SK-N-SH treated with all-trans-retinoic acid at 6 μM for 48 hours (cell line): Measurements from ENCODE around the gene KXD1.

Experiments used
- ATAC-seq: fragments of 200-7000 bp; cut with Tn5 transposase; 3 replicates; pipeline ENCODE4 v1.9.1; 2020; ENCODE audit warnings: mild to moderate bottlenecking, moderate library complexity
- ARNTL ChIP-seq: fragments of 450-650 bp; formaldehyde crosslinking; IDR thresholded peaks from 2 replicates; pipeline ENCODE4 v1.5.0; 2020; ENCODE audit warnings: low read depth, mild to moderate bottlenecking, moderate library complexity, borderline replicate concordance
- BACH2 ChIP-seq: fragments of 250-450 bp; sonication (Bioruptor Pico); IDR thresholded peaks from 2 replicates; pipeline ENCODE4 v1.9.0; 2021; ENCODE audit warnings: mild to moderate bottlenecking, borderline replicate concordance
- CSDC2 ChIP-seq: fragments of 250-450 bp; sonication (Bioruptor Pico); IDR thresholded peaks from 2 replicates; pipeline ENCODE4 v1.5.0; 2020; ENCODE audit warnings: mild to moderate bottlenecking, moderate library complexity
- ESRRG ChIP-seq: fragments of 250-450 bp; sonication (Bioruptor Pico); IDR thresholded peaks from 2 replicates; pipeline ENCODE4 v1.6.1; 2021; ENCODE audit warnings: mild to moderate bottlenecking
- GLIS3 ChIP-seq: fragments of 250-450 bp; sonication (Bioruptor Pico); IDR thresholded peaks from 2 replicates; pipeline ENCODE4 v1.5.0; 2020; ENCODE audit warnings: mild to moderate bottlenecking, moderate library complexity
- ISL1 ChIP-seq: fragments of 250-450 bp; sonication (Bioruptor Pico); IDR thresholded peaks from 2 replicates; pipeline ENCODE4 v2.1.2; 2022; ENCODE audit warnings: mild to moderate bottlenecking, moderate library complexity
- OSR1 ChIP-seq: fragments of 250-450 bp; sonication (Bioruptor Pico); IDR thresholded peaks from 2 replicates; pipeline ENCODE4 v1.8.0; 2022; ENCODE audit warnings: moderate library complexity, mild to moderate bottlenecking, inconsistent platforms
- RARB ChIP-seq: fragments of 250-450 bp; sonication (Bioruptor Pico); IDR thresholded peaks from 2 replicates; pipeline ENCODE4 v1.8.0; 2021; ENCODE audit warnings: mild to moderate bottlenecking, moderate library complexity
- TOX ChIP-seq: fragments of 250-450 bp; sonication (Bioruptor Pico); IDR thresholded peaks from 2 replicates; pipeline ENCODE4 v1.8.0; 2021; ENCODE audit warnings: mild to moderate bottlenecking, moderate library complexity, borderline replicate concordance
- ZC3H10 ChIP-seq: fragments of 250-450 bp; sonication (Bioruptor Pico); IDR thresholded peaks from 2 replicates; pipeline ENCODE4 v1.5.1; 2021; ENCODE audit warnings: mild to moderate bottlenecking, moderate library complexity
- ZFP3 ChIP-seq: fragments of 250-450 bp; sonication (Bioruptor Pico); IDR thresholded peaks from 2 replicates; pipeline ENCODE4 v1.5.0; 2020; ENCODE audit warnings: mild to moderate bottlenecking, moderate library complexity
- ZFP30 ChIP-seq: fragments of 450-650 bp; formaldehyde crosslinking; IDR thresholded peaks from 2 replicates; pipeline ENCODE4 v1.5.0; 2022; ENCODE audit warnings: mild to moderate bottlenecking, moderate library complexity
- ZNF565 ChIP-seq: fragments of 450-650 bp; formaldehyde crosslinking; conservative IDR thresholded peaks from 2 replicates; pipeline ENCODE4 v1.5.0; 2020; ENCODE audit warnings: low read depth, mild to moderate bottlenecking, moderate library complexity
- ZNF70 ChIP-seq: fragments of 450-650 bp; formaldehyde crosslinking; IDR thresholded peaks from 2 replicates; pipeline ENCODE4 v1.5.0; 2020; ENCODE audit warnings: mild to moderate bottlenecking, moderate library complexity
- ZNF8 ChIP-seq: fragments of 450-650 bp; formaldehyde crosslinking; IDR thresholded peaks from 2 replicates; pipeline ENCODE4 v1.5.0; 2020; ENCODE audit warnings: mild to moderate bottlenecking, moderate library complexity
- TF ChIP-seq, protein P1 (sequence below): fragments of 250-450 bp; sonication (Bioruptor Pico); IDR thresholded peaks from 2 replicates; pipeline ENCODE4 v1.5.1; 2020; ENCODE audit warnings: low read depth, mild to moderate bottlenecking, moderate library complexity
- TF ChIP-seq, protein P2 (sequence below): fragments of 250-450 bp; sonication (Bioruptor Pico); IDR thresholded peaks from 2 replicates; pipeline ENCODE4 v1.8.0; 2020; ENCODE audit warnings: mild to moderate bottlenecking, moderate library complexity, borderline replicate concordance
- TF ChIP-seq, protein P3 (sequence below): fragments of 250-450 bp; sonication (Bioruptor Pico); IDR thresholded peaks from 2 replicates; pipeline ENCODE4 v1.8.0; 2021; ENCODE audit warnings: low read depth, mild to moderate bottlenecking, moderate library complexity, borderline replicate concordance
- TF ChIP-seq, protein P4 (sequence below): fragments of 250-450 bp; sonication (Bioruptor Pico); IDR thresholded peaks from 2 replicates; pipeline ENCODE4 v1.5.0; 2020; ENCODE audit warnings: mild to moderate bottlenecking, moderate library complexity
- TF ChIP-seq, protein P5 (sequence below): fragments of 250-450 bp; sonication (Bioruptor Pico); IDR thresholded peaks from 2 replicates; pipeline ENCODE4 v1.5.1; 2021; ENCODE audit warnings: mild to moderate bottlenecking, moderate library complexity

KXD1 gene

DNA sequence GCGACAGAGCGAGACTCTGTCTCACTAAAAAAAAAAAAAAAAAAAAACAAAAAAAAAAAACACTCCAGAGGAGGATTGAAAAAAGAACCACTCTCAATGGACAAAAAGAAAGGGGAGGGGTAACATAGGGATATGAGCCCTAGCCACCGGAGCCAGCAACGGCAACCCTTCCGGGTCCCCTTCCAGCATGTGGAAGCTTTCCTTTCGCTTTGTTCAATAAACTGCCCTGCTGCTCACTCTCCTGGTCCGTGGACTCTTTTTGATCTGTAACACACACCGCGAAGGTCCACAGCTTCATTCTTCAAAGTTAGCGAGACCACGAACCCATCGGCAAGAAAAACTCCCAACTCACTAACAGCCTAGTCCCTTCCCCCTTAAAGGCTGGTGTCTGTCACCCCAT lies 29.9 kb downstream of the KXD1 start:
- no peak for TF ChIP-seq OSR1 (CRISPR knock-in tag)
- TF ChIP-seq, protein P1, sequence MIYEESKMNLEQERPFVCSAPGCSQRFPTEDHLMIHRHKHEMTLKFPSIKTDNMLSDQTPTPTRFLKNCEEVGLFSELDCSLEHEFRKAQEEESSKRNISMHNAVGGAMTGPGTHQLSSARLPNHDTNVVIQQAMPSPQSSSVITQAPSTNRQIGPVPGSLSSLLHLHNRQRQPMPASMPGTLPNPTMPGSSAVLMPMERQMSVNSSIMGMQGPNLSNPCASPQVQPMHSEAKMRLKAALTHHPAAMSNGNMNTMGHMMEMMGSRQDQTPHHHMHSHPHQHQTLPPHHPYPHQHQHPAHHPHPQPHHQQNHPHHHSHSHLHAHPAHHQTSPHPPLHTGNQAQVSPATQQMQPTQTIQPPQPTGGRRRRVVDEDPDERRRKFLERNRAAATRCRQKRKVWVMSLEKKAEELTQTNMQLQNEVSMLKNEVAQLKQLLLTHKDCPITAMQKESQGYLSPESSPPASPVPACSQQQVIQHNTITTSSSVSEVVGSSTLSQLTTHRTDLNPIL (CRISPR knock-in tag), result no peak
- TF ChIP-seq ESRRG (CRISPR knock-in tag), result no peak
- TF ChIP-seq ZNF565, result no peak
- TF ChIP-seq ZNF70 (CRISPR knock-in tag), result no peak
- TF ChIP-seq ZC3H10, result no peak
- no peak for TF ChIP-seq ARNTL
- TF ChIP-seq, protein P2, sequence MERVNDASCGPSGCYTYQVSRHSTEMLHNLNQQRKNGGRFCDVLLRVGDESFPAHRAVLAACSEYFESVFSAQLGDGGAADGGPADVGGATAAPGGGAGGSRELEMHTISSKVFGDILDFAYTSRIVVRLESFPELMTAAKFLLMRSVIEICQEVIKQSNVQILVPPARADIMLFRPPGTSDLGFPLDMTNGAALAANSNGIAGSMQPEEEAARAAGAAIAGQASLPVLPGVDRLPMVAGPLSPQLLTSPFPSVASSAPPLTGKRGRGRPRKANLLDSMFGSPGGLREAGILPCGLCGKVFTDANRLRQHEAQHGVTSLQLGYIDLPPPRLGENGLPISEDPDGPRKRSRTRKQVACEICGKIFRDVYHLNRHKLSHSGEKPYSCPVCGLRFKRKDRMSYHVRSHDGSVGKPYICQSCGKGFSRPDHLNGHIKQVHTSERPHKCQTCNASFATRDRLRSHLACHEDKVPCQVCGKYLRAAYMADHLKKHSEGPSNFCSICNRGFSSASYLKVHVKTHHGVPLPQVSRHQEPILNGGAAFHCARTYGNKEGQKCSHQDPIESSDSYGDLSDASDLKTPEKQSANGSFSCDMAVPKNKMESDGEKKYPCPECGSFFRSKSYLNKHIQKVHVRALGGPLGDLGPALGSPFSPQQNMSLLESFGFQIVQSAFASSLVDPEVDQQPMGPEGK (CRISPR knock-in tag), result no peak
- TF ChIP-seq, protein P3, sequence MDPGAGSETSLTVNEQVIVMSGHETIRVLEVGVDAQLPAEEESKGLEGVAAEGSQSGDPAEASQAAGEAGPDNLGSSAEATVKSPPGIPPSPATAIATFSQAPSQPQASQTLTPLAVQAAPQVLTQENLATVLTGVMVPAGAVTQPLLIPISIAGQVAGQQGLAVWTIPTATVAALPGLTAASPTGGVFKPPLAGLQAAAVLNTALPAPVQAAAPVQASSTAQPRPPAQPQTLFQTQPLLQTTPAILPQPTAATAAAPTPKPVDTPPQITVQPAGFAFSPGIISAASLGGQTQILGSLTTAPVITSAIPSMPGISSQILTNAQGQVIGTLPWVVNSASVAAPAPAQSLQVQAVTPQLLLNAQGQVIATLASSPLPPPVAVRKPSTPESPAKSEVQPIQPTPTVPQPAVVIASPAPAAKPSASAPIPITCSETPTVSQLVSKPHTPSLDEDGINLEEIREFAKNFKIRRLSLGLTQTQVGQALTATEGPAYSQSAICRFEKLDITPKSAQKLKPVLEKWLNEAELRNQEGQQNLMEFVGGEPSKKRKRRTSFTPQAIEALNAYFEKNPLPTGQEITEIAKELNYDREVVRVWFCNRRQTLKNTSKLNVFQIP (CRISPR knock-in tag), result no peak
- TF ChIP-seq, protein P4, sequence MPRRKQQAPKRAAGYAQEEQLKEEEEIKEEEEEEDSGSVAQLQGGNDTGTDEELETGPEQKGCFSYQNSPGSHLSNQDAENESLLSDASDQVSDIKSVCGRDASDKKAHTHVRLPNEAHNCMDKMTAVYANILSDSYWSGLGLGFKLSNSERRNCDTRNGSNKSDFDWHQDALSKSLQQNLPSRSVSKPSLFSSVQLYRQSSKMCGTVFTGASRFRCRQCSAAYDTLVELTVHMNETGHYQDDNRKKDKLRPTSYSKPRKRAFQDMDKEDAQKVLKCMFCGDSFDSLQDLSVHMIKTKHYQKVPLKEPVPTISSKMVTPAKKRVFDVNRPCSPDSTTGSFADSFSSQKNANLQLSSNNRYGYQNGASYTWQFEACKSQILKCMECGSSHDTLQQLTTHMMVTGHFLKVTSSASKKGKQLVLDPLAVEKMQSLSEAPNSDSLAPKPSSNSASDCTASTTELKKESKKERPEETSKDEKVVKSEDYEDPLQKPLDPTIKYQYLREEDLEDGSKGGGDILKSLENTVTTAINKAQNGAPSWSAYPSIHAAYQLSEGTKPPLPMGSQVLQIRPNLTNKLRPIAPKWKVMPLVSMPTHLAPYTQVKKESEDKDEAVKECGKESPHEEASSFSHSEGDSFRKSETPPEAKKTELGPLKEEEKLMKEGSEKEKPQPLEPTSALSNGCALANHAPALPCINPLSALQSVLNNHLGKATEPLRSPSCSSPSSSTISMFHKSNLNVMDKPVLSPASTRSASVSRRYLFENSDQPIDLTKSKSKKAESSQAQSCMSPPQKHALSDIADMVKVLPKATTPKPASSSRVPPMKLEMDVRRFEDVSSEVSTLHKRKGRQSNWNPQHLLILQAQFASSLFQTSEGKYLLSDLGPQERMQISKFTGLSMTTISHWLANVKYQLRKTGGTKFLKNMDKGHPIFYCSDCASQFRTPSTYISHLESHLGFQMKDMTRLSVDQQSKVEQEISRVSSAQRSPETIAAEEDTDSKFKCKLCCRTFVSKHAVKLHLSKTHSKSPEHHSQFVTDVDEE (CRISPR knock-in tag), result no peak
- no peak for TF ChIP-seq ISL1 (CRISPR knock-in tag)
- TF ChIP-seq ZFP30 (CRISPR knock-in tag), result no peak

DNA sequence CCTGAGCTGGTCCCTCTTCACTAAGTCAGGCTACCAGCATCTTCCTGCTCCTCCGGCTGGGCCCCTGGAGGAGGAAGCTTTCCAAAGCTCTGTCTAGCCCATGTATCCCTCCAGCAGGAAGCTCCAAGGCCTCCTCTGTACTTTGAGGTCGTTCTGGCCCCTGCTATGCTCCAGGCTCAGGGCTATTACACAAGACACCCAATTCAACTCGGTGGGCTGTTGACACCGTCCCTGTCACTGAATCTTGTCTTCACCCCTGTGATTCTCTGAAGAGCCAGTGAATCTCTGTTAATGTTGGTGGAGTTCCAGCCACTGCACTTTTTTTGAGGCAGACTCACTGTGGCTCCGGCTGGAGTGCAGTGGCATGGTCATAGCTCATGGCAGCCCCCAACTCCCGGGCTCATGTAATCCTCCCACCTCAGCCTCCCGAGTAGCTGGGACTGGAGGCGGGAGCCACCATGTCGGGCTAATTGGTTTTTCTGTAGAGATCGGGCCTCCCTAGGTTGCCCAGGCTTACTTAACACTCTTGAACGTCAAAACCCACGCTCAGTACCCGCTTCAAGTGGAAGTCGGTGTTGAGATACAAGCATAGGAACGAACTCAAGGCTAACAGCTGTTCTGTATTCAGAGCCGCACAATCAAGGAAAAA lies 30.4 kb downstream of the KXD1 start:
- no peak for ATAC-seq
- TF ChIP-seq ARNTL (no peak), ZNF565 (no peak), BACH2 (CRISPR knock-in tag) (no peak), RARB (CRISPR knock-in tag) (no peak), GLIS3 (CRISPR knock-in tag) (no peak), ZFP3 (CRISPR knock-in tag) (no peak), ISL1 (CRISPR knock-in tag) (no peak), OSR1 (CRISPR knock-in tag) (no peak), ZNF70 (CRISPR knock-in tag) (no peak), ZFP30 (CRISPR knock-in tag) (no peak), TOX (CRISPR knock-in tag) (no peak), ZNF8 (CRISPR knock-in tag) (no peak), ZC3H10 (no peak), CSDC2 (no peak)
- TF ChIP-seq, protein P1 (CRISPR knock-in tag), result no peak
- TF ChIP-seq, protein P2 (CRISPR knock-in tag), result no peak
- TF ChIP-seq, protein P5, sequence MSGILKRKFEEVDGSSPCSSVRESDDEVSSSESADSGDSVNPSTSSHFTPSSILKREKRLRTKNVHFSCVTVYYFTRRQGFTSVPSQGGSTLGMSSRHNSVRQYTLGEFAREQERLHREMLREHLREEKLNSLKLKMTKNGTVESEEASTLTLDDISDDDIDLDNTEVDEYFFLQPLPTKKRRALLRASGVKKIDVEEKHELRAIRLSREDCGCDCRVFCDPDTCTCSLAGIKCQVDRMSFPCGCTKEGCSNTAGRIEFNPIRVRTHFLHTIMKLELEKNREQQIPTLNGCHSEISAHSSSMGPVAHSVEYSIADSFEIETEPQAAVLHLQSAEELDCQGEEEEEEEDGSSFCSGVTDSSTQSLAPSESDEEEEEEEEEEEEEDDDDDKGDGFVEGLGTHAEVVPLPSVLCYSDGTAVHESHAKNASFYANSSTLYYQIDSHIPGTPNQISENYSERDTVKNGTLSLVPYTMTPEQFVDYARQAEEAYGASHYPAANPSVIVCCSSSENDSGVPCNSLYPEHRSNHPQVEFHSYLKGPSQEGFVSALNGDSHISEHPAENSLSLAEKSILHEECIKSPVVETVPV (CRISPR knock-in tag), result no peak
- TF ChIP-seq, protein P4 (CRISPR knock-in tag), result no peak
- TF ChIP-seq, protein P3 (CRISPR knock-in tag), result no peak

More for the DNA sequence above, 29.9 kb downstream of the KXD1 start:
- ATAC-seq, result no peak
